Measurements from ENCODE around the gene WWOX.

WWOX gene

GRCh38 chr16:78407191-78407590 is 307.7 kb downstream of the WWOX start:
- DNase-seq: no peak

GRCh38 chr16:78413651-78414050 is 314.2 kb downstream of the WWOX start:
- no peak for DNase-seq

- DNase-seq: no peak
Measured at GRCh38 chr16:78415013-78415412, 315.6 kb downstream of the WWOX start.

- DNase-seq: no peak
Measured at GRCh38 chr16:78415669-78416068, 316.2 kb downstream of the WWOX start.

GRCh38 chr16:78416400-78416799 is 316.9 kb downstream of the WWOX start:
- no peak for DNase-seq

- no peak for DNase-seq
Measured at GRCh38 chr16:78421181-78421708, 321.8 kb downstream of the WWOX start.

- no peak for DNase-seq
Measured at GRCh38 chr16:78425281-78425680, 325.8 kb downstream of the WWOX start.

- no peak for DNase-seq
Measured at GRCh38 chr16:78425891-78426510, 326.5 kb downstream of the WWOX start.

- no peak for DNase-seq
Measured at GRCh38 chr16:78428193-78428592, 328.7 kb downstream of the WWOX start.

GRCh38 chr16:78430281-78430680 is 330.8 kb downstream of the WWOX start:
- no peak for DNase-seq

- DNase-seq: no peak
Measured at GRCh38 chr16:78431004-78431670, 331.7 kb downstream of the WWOX start.

GRCh38 chr16:78431701-78432100 is 332.2 kb downstream of the WWOX start:
- DNase-seq: no peak

- no peak for DNase-seq
Measured at GRCh38 chr16:78432451-78432850, 333.0 kb downstream of the WWOX start.

- no peak for DNase-seq
Measured at GRCh38 chr16:78433116-78433515, 333.7 kb downstream of the WWOX start.

- DNase-seq: no peak
Measured at GRCh38 chr16:78434401-78434800, 334.9 kb downstream of the WWOX start.

GRCh38 chr16:78435260-78435659 is 335.8 kb downstream of the WWOX start:
- DNase-seq: no peak

GRCh38 chr16:78436023-78436422 is 336.6 kb downstream of the WWOX start:
- no peak for DNase-seq

- DNase-seq: no peak
Measured at GRCh38 chr16:78436846-78437245, 337.4 kb downstream of the WWOX start.

GRCh38 chr16:78437352-78437968 is 338.0 kb downstream of the WWOX start:
- peak; percentile 43 for DNase-seq

GRCh38 chr16:78438219-78438618 is 338.8 kb downstream of the WWOX start:
- no peak for DNase-seq

GRCh38 chr16:78438632-78439031 is 339.2 kb downstream of the WWOX start:
- no peak for DNase-seq

- DNase-seq: no peak
Measured at GRCh38 chr16:78439646-78440045, 340.2 kb downstream of the WWOX start.

- no peak for DNase-seq
Measured at GRCh38 chr16:78441298-78441697, 341.8 kb downstream of the WWOX start.
